Upper lobe of left lung (tissue), 6 donors: ENCODE results near the gene CBX7. TPM values are rescaled to one million over a fixed set of nuclear protein-coding genes. Genes with fewer than 3 reads are reported as not detected.

ENCODE experiments used
- ATAC-seq, 2 donors: fragments of 200-7000 bp; cut with Tn5 transposase; one replicate each; pipeline ENCODE4 v1.9.1; 2022; ENCODE audit warnings: mild to moderate bottlenecking in 2 of 2, moderate library complexity in 2 of 2; ENCODE audit not compliant: low FRiP score in 2 of 2
- DNase-seq, 2 donors: peaks; one replicate each; pipeline ENCODE4 v3.0.0-alpha.2; 2019 to 2020
- H3K27ac ChIP-seq, 4 donors: fragments of 200-600 bp; sonication (generic); one replicate each; pipeline ENCODE4 v1.5.1; 2016 to 2019
- H3K27me3 ChIP-seq, 4 donors: fragments of 200-600 bp; sonication (generic); one replicate each; pipeline ENCODE4 v1.5.1; 2017 to 2019
- H3K36me3 ChIP-seq, 4 donors: fragments of 200-600 bp; sonication (generic); one replicate each; pipeline ENCODE4 v1.5.1; 2016 to 2019
- H3K4me1 ChIP-seq, 4 donors: fragments of 200-600 bp; sonication (generic); one replicate each; pipeline ENCODE4 v1.5.1; 2018 to 2019
- H3K4me3 ChIP-seq, 4 donors: fragments of 200-600 bp; sonication (generic); one replicate each; pipeline ENCODE4 v1.5.1; 2017 to 2019; ENCODE audit warnings: mild to moderate bottlenecking in 2 of 4, moderate library complexity in 1 of 4
- H3K9me3 ChIP-seq, 4 donors: fragments of 200-600 bp; sonication (generic); one replicate each; pipeline ENCODE4 v1.5.1; 2018 to 2019
- CTCF ChIP-seq, 6 experiments: fragments of 450-650 bp in 4 of 6; fragments of 200-600 bp in 2 of 6; sonication (generic) in 2 of 6; IDR thresholded peaks; one replicate each; pipeline ENCODE4 v1.5.1; 2016 to 2019; ENCODE audit warnings: antibody characterized with exemption in 6 of 6
- EP300 ChIP-seq, 4 donors: sonication (generic); formaldehyde crosslinking; IDR thresholded peaks; one replicate each; pipeline ENCODE4 v1.5.1; 2017; ENCODE audit warnings: antibody characterized with exemption in 4 of 4, control low read depth in 2 of 4
- POLR2A ChIP-seq, 4 donors: fragments of 450-650 bp; IDR thresholded peaks; one replicate each; pipeline ENCODE4 v1.5.1; 2016 to 2017; ENCODE audit warnings: antibody characterized with exemption in 4 of 4, mild to moderate bottlenecking in 2 of 4
- POLR2AphosphoS5 ChIP-seq, 2 donors: sonication (generic); formaldehyde crosslinking; IDR thresholded peaks; one replicate each; pipeline ENCODE4 v1.5.1; 2017; ENCODE audit warnings: antibody characterized with exemption in 2 of 2
- WGBS, 2 donors: methylation state at CpG; one replicate each; pipeline ENCODE4 v1.1.5; 2017 to 2018; 5-methylcytosine and 5-hydroxymethylcytosine counted together
- total RNA-seq, 6 donors: library from RNA; depleted of rRNA in 4 of 6; stranded (reverse); fragments of >200 nt in 4 of 6; gene quantifications; one replicate each; pipeline versions ENCODE4 v1.1.0 to v1.2.1, GENCODE V29; 2016 to 2021
- donor health status: DM: no; HTN: no; CAD: no; lungs with moderate emphysema.
- donor health status: DM: no; HTN: yes; CAD: no; lungs with severe emphysema.

Gene CBX7
- total RNA-seq, 6 donors from 2014 or later = 51.5 to 145 (median 60.6) TPM

- H3K27me3 ChIP-seq = no peaks in the 10 kb centered on the region
- no peak overlapping the region for H3K4me3 ChIP-seq
- peak overlapping the region in 1 of 4 donors; percentile 18 for H3K27ac ChIP-seq
- DNase-seq (peak in 1 of 2 donors; percentile 39), ATAC-seq (peak in 1 of 2 donors; percentile 21)
- H3K9me3 ChIP-seq = no peaks in the 10 kb centered on the region
- 65 to 70% methylated on average over 21 to 24 of the region's 24 CpGs for WGBS, 2 donors
- TF ChIP-seq POLR2A (IDR thresholded peaks at IDR 0.05) = no peak
- TF ChIP-seq CTCF (IDR thresholded peaks at IDR 0.05) = no peak
- TF ChIP-seq POLR2AphosphoS5 (IDR thresholded peaks at IDR 0.05) = no peak
- no peak for TF ChIP-seq EP300 (IDR thresholded peaks at IDR 0.05)
- H3K4me1 ChIP-seq = peaks cover 3 to 14% (median 6%) of the 10 kb centered on the region in 4 donors
- peaks cover 3 to 41% (median 16%) of the 10 kb centered on the region in 4 donors for H3K36me3 ChIP-seq
Measured at GRCh38 chr22:39130892-39131855, 21.3 kb downstream of the CBX7 start.

- H3K27me3 ChIP-seq = no peaks in the 10 kb centered on the region
- DNase-seq = no peak
- peaks cover 3 to 41% (median 16%) of the 10 kb centered on the region in 4 donors for H3K36me3 ChIP-seq
- H3K9me3 ChIP-seq = no peaks in the 10 kb centered on the region
- WGBS, 2 donors = 73 to 88% methylated on average over 4 to 8 of the region's 8 CpGs
- no peak for TF ChIP-seq POLR2A (IDR thresholded peaks at IDR 0.05)
- TF ChIP-seq CTCF (IDR thresholded peaks at IDR 0.05) = no peak
- no peak for TF ChIP-seq POLR2AphosphoS5 (IDR thresholded peaks at IDR 0.05)
- TF ChIP-seq EP300 (IDR thresholded peaks at IDR 0.05) = no peak
- no peak overlapping the region for H3K27ac ChIP-seq
- no peak overlapping the region for H3K4me3 ChIP-seq
- peaks cover 3 to 14% (median 6%) of the 10 kb centered on the region in 4 donors for H3K4me1 ChIP-seq
- ATAC-seq = no peak
Measured at GRCh38 chr22:39130152-39130704, 22.3 kb downstream of the CBX7 start.

GRCh38 chr22:39129746-39130145, 22.7 kb downstream of the CBX7 start:
- TF ChIP-seq POLR2AphosphoS5 (IDR thresholded peaks at IDR 0.05) (no peak), EP300 (IDR thresholded peaks at IDR 0.05) (no peak), POLR2A (IDR thresholded peaks at IDR 0.05) (no peak), CTCF (IDR thresholded peaks at IDR 0.05) (no peak)
- Histone ChIP-seq H3K4me3 (no peak overlapping the region), H3K27me3 (no peaks in the 10 kb centered on the region), H3K27ac (no peak overlapping the region), H3K9me3 (no peaks in the 10 kb centered on the region), H3K36me3 (peaks cover 3 to 41% (median 16%) of the 10 kb centered on the region in 4 donors), H3K4me1 (peaks cover 3 to 14% (median 6%) of the 10 kb centered on the region in 4 donors)
- DNase-seq (no peak), ATAC-seq (no peak)
- WGBS, 2 donors = 91 to 97% methylated on average over 9 of the region's 9 CpGs

- H3K9me3 ChIP-seq = no peaks in the 10 kb centered on the region
- WGBS, 2 donors = 91 to 94% methylated on average over 4 of the region's 4 CpGs
- no peak for DNase-seq
Measured at GRCh38 chr22:39129081-39129480, 23.4 kb downstream of the CBX7 start.

More at GRCh38 chr22:39129081-39129480, 23.4 kb downstream of the CBX7 start:
- H3K4me1 ChIP-seq = peaks cover 5 to 17% (median 6%) of the 10 kb centered on the region in 4 donors
- no peak overlapping the region for H3K27ac ChIP-seq
- peaks cover 3 to 38% (median 15%) of the 10 kb centered on the region in 4 donors for H3K36me3 ChIP-seq
- no peaks in the 10 kb centered on the region for H3K27me3 ChIP-seq
- TF ChIP-seq POLR2A (IDR thresholded peaks at IDR 0.05) (no peak), POLR2AphosphoS5 (IDR thresholded peaks at IDR 0.05) (no peak), EP300 (IDR thresholded peaks at IDR 0.05) (no peak), CTCF (IDR thresholded peaks at IDR 0.05) (no peak)
- no peak for ATAC-seq
- no peak overlapping the region for H3K4me3 ChIP-seq
